IMR-90 (cell line): ENCODE measurements around the gene ME1. TPM values are rescaled to one million over a fixed set of nuclear protein-coding genes. Genes with fewer than 3 reads are reported as not detected.

Experiments
- ATAC-seq: fragments of 200-7000 bp; cut with Tn5 transposase; 2 replicates; pipeline ENCODE4 v1.9.1; 2020; ENCODE audit warnings: low read depth, mild to moderate bottlenecking, moderate library complexity
- BruUV-seq: library from RNA; stranded (reverse); fragments of 400-500 nt; replicated peaks from 2 replicates; lab custom pipeline; 2021; lab: Mats Ljungman, UMichigan
- CTCF ChIA-PET: fragments of 300-600 bp; formaldehyde crosslinking; extraction: SDS; loops from one replicate; lab custom pipeline; 2021; ENCODE audit warnings: antibody characterized with exemption; lab: Yijun Ruan, JAX
- POLR2A ChIA-PET: fragments of 300-600 bp; sonication (Branson Sonifier 250); formaldehyde crosslinking; loops from one replicate; lab custom pipeline; 2022; ENCODE audit warnings: antibody characterized with exemption; ENCODE audit not compliant: unreplicated experiment; lab: Charles Lee
- DNase-seq: peaks from one replicate; pipeline ENCODE4 v3.0.0; 2013
- H2AFZ ChIP-seq: replicated peaks from 2 replicates; pipeline ENCODE3; 2013; ENCODE audit warnings: low read length, mild to moderate bottlenecking; ENCODE audit not compliant: poor library complexity
- H2AK5ac ChIP-seq: 2 replicates; pipeline ENCODE4 v1.6.1; 2013; ENCODE audit warnings: low read depth, low read length, inconsistent platforms
- H2AK9ac ChIP-seq: replicated peaks from 2 replicates; pipeline ENCODE3; 2013; ENCODE audit warnings: mild to moderate bottlenecking, low read depth, low read length, moderate library complexity; ENCODE audit not compliant: poor library complexity
- H2BK120ac ChIP-seq: 2 replicates; pipeline ENCODE4 v1.6.1; 2013; ENCODE audit warnings: low read depth, low read length, inconsistent platforms
- H2BK15ac ChIP-seq: 3 replicates; pipeline ENCODE4 v1.6.1; 2013; ENCODE audit warnings: low read depth, low read length, inconsistent platforms
- H2BK20ac ChIP-seq: 2 replicates; pipeline ENCODE4 v1.6.1; 2013; ENCODE audit warnings: low read depth, mild to moderate bottlenecking, inconsistent platforms, low read length, moderate library complexity
- H2BK5ac ChIP-seq: 2 replicates; pipeline ENCODE4 v1.6.1; 2013; ENCODE audit warnings: mild to moderate bottlenecking, low read depth, low read length, inconsistent platforms; ENCODE audit not compliant: poor library complexity, severe bottlenecking
- H3K14ac ChIP-seq: replicated peaks from 2 replicates; pipeline ENCODE4 v1.6.1; 2013; ENCODE audit warnings: low read depth, low read length, inconsistent platforms
- H3K18ac ChIP-seq: 2 replicates; pipeline ENCODE4 v1.6.1; 2013; ENCODE audit warnings: low read depth, low read length, control low read depth
- H3K23ac ChIP-seq: 2 replicates; pipeline ENCODE4 v1.6.1; 2013; ENCODE audit warnings: low read depth, low read length, inconsistent platforms
- H3K27ac ChIP-seq: 2 replicates; pipeline ENCODE4 v1.5.1; 2013; ENCODE audit warnings: mild to moderate bottlenecking, control low read depth, low read length; ENCODE audit not compliant: insufficient read depth
- H3K27me3 ChIP-seq: 2 replicates; pipeline ENCODE4 v1.6.1; 2013; ENCODE audit warnings: low read length; ENCODE audit not compliant: control insufficient read depth, insufficient read depth
- H3K36me3 ChIP-seq: 2 replicates; pipeline ENCODE4 v1.6.1; 2013; ENCODE audit warnings: low read length, mixed read lengths; ENCODE audit not compliant: control insufficient read depth, insufficient read depth
- H3K4ac ChIP-seq: 2 replicates; pipeline ENCODE4 v1.6.1; 2013; ENCODE audit warnings: low read depth, low read length, inconsistent platforms
- H3K4me1 ChIP-seq: 2 replicates; pipeline ENCODE4 v1.6.1; 2013; ENCODE audit warnings: low read length, mixed read lengths; ENCODE audit not compliant: control insufficient read depth, insufficient read depth
- H3K4me2 ChIP-seq: 2 replicates; pipeline ENCODE4 v1.6.1; 2013; ENCODE audit warnings: low read depth, mild to moderate bottlenecking, control low read depth, low read length, moderate library complexity
- H3K4me3 ChIP-seq: 2 replicates; pipeline ENCODE4 v1.5.1; 2013; ENCODE audit warnings: low read depth, mild to moderate bottlenecking, control low read depth, low read length, moderate library complexity; ENCODE audit not compliant: insufficient read depth
- H3K56ac ChIP-seq: 2 replicates; pipeline ENCODE4 v1.6.1; 2013; ENCODE audit warnings: low read length, inconsistent platforms; ENCODE audit not compliant: insufficient read depth; ENCODE audit errors: extremely low read depth
- H3K79me1 ChIP-seq, 2 experiments: 2 replicates each; pipeline ENCODE4 v1.6.1; 2013; ENCODE audit warnings: low read length in 2 of 2, inconsistent platforms in 1 of 2, low read depth in 1 of 2
- H3K9ac ChIP-seq: 2 replicates; pipeline ENCODE4 v1.6.1; 2013; ENCODE audit warnings: low read depth, low read length, control low read depth
- H3K9me1 ChIP-seq: 2 replicates; pipeline ENCODE4 v1.6.1; 2013; ENCODE audit warnings: low read length, inconsistent platforms; ENCODE audit not compliant: insufficient read depth
- H3K9me3 ChIP-seq: 2 replicates; pipeline ENCODE4 v1.6.1; 2013; ENCODE audit warnings: low read length; ENCODE audit not compliant: control insufficient read depth, insufficient read depth
- H4K20me1 ChIP-seq: 2 replicates; pipeline ENCODE4 v1.6.1; 2013; ENCODE audit warnings: low read length, inconsistent platforms; ENCODE audit not compliant: insufficient read depth
- H4K5ac ChIP-seq: 2 replicates; pipeline ENCODE4 v1.6.1; 2013; ENCODE audit warnings: mild to moderate bottlenecking, low read depth, low read length, control low read depth
- H4K8ac ChIP-seq, 2 experiments: 2 replicates each; pipeline ENCODE4 v1.6.1; 2013; ENCODE audit warnings: low read depth in 2 of 2, low read length in 2 of 2, control low read depth in 1 of 2, inconsistent platforms in 1 of 2
- H4K91ac ChIP-seq: 2 replicates; pipeline ENCODE4 v1.6.1; 2013; ENCODE audit warnings: low read depth, low read length, inconsistent platforms; ENCODE audit not compliant: insufficient read depth
- BHLHE40 ChIP-seq: fragments of 150-350 bp; IDR thresholded peaks from 2 replicates; pipeline ENCODE4 v1.6.1; 2016; ENCODE audit warnings: mild to moderate bottlenecking, low read depth, low read length
- CEBPB ChIP-seq: IDR thresholded peaks from 2 replicates; pipeline ENCODE4 v1.6.1; 2012; ENCODE audit warnings: low read depth, low read length, improper control_type of control experiment
- CHD1 ChIP-seq: IDR thresholded peaks from 2 replicates; pipeline ENCODE4 v1.6.1; 2012; ENCODE audit warnings: low read depth, low read length, improper control_type of control experiment
- FOS ChIP-seq: fragments of 150-350 bp; IDR thresholded peaks from 2 replicates; pipeline ENCODE4 v1.6.1; 2016; ENCODE audit warnings: low read depth, low read length
- MAFK ChIP-seq: IDR thresholded peaks from 2 replicates; pipeline ENCODE4 v1.6.1; 2012; ENCODE audit warnings: low read depth, low read length, improper control_type of control experiment
- MAZ ChIP-seq: IDR thresholded peaks from 2 replicates; pipeline ENCODE4 v1.6.1; 2012; ENCODE audit warnings: low read depth, mild to moderate bottlenecking, low read length, improper control_type of control experiment, moderate library complexity, borderline replicate concordance
- MXI1 ChIP-seq: IDR thresholded peaks from 2 replicates; pipeline ENCODE4 v1.6.1; 2012; ENCODE audit warnings: low read depth, mild to moderate bottlenecking, low read length, moderate library complexity, borderline replicate concordance
- NFE2L2 ChIP-seq: fragments of 150-350 bp; IDR thresholded peaks from 2 replicates; pipeline ENCODE4 v1.6.1; 2016; ENCODE audit warnings: low read depth, mild to moderate bottlenecking, low read length
- POLR2A ChIP-seq: IDR thresholded peaks from 2 replicates; pipeline ENCODE4 v1.6.1; 2012; ENCODE audit warnings: mild to moderate bottlenecking, low read depth, low read length
- RAD21 ChIP-seq: IDR thresholded peaks from 2 replicates; pipeline ENCODE4 v1.6.1; 2012; ENCODE audit warnings: low read length, improper control_type of control experiment
- RCOR1 ChIP-seq: IDR thresholded peaks from 2 replicates; pipeline ENCODE4 v1.6.1; 2012; ENCODE audit warnings: mild to moderate bottlenecking, low read length, improper control_type of control experiment; ENCODE audit not compliant: insufficient replicate concordance
- SMC3 ChIP-seq: fragments of 150-350 bp; IDR thresholded peaks from 2 replicates; pipeline ENCODE4 v1.6.1; 2016; ENCODE audit warnings: low read depth, mild to moderate bottlenecking, antibody characterized with exemption, low read length, moderate library complexity
- WGBS, 2 experiments: methylation state at CpG; one replicate each; pipeline versions ENCODE4 v1.1.5 to v1.1.7; 2013; ENCODE audit warnings: missing lambda C conversion rate in 2 of 2; ENCODE audit not compliant: insufficient read length in 1 of 2; ENCODE audit errors: extremely low coverage in 2 of 2; 5-methylcytosine and 5-hydroxymethylcytosine counted together
- dilution Hi-C: fragments of 300-500 bp; cut with HindIII; formaldehyde crosslinking; loops from one replicate; pipeline ENCODE4 v1.14.3; 2018; ENCODE audit warnings: low sequenced_read_pairs; ENCODE audit not compliant: unreplicated experiment
- in situ Hi-C: fragments of 300-500 bp; cut with MboI; formaldehyde crosslinking; loops from 3 replicates; pipeline ENCODE4 v1.14.3; 2019; ENCODE audit warnings: low sequenced_read_pairs, inconsistent platforms, mixed read lengths
- intact Hi-C: fragments of 100-400 bp; cut with micrococcal nuclease; formaldehyde crosslinking; loops from 2 replicates; pipeline ENCODE4 v1.10.0; 2022
- polyA plus RNA-seq, 3 experiments: library from polyadenylated mRNA; depleted of rRNA; stranded (reverse); fragments of >200 nt; gene quantifications; 2 replicates each; pipeline ENCODE4 v1.2.3, GENCODE V29; 2012; ENCODE audit warnings: low replicate concordance in 1 of 3
- total RNA-seq: library from RNA; depleted of rRNA; stranded (reverse); fragments of >200 nt; gene quantifications from 2 replicates; pipeline ENCODE4 v1.2.3, GENCODE V29; 2012
- TF ChIP-seq, protein P1 (sequence below): conservative IDR thresholded peaks from 2 replicates; pipeline ENCODE4 v1.5.1; 2012; ENCODE audit warnings: mild to moderate bottlenecking, low read depth, low read length, improper control_type of control experiment

Gene ME1
- total and polyA plus RNA-seq, 2 of the 4 experiments (the other 2 are of a cell fraction) = 21.5 to 24.4 TPM

DNA sequence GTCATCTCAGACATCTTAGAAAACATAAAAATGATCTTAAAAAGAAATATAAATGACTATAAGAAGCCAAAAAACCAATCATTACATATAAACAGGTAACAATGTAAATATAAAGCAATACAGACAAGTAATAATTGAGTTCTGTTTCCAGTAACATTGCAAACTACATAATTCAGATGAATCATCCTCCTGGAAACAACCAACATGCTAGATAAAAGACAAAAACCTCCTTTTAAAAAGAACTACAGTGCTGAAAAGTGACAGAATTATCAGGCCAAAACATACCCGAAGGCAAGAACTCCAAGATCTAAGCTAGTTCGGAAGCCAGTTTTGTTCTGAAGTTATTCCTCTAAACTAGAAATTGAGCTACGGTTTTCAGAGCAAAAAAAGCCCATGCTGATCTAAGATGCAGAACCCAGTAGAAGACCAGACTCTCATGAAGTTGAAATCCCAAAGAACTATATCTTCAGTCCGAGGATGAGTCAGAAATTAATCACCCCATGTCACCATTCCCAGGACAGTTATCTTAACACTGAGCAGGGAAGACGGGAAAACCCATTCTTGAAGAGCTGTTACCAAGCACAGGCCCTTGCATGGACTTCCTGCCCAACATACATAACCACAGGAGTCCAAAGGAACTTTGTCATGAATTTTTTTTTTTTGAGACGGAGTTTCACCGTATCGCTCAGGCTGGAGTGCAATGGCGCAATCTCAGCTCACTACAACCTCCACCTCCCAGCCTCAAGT lies 247.6 kb downstream of the ME1 start:
- H3K27ac ChIP-seq = no peak overlapping the region
- H4K20me1 ChIP-seq = peaks cover 21% of the 10 kb centered on the region; the same call in 1 of the 2 replicates
- H2BK15ac ChIP-seq = no peak overlapping the region
- no peak overlapping the region for H3K56ac ChIP-seq
- TF ChIP-seq, protein P1, sequence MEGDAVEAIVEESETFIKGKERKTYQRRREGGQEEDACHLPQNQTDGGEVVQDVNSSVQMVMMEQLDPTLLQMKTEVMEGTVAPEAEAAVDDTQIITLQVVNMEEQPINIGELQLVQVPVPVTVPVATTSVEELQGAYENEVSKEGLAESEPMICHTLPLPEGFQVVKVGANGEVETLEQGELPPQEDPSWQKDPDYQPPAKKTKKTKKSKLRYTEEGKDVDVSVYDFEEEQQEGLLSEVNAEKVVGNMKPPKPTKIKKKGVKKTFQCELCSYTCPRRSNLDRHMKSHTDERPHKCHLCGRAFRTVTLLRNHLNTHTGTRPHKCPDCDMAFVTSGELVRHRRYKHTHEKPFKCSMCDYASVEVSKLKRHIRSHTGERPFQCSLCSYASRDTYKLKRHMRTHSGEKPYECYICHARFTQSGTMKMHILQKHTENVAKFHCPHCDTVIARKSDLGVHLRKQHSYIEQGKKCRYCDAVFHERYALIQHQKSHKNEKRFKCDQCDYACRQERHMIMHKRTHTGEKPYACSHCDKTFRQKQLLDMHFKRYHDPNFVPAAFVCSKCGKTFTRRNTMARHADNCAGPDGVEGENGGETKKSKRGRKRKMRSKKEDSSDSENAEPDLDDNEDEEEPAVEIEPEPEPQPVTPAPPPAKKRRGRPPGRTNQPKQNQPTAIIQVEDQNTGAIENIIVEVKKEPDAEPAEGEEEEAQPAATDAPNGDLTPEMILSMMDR = no peak
- TF ChIP-seq CHD1 = no peak
- no peak for TF ChIP-seq SMC3
- TF ChIP-seq MAZ = no peak
- no peak for TF ChIP-seq MXI1
- TF ChIP-seq FOS = peak; percentile 71
- no peak; the same call in 1 of the 2 replicates for TF ChIP-seq RAD21
- TF ChIP-seq MAFK = no peak
- no peak for TF ChIP-seq NFE2L2
- 0 out of 2 replicates have a peak, but pooled peaks have one; percentile 35 for TF ChIP-seq POLR2A
- no peak for TF ChIP-seq BHLHE40
- TF ChIP-seq CEBPB = peak; percentile 94
- no peak for TF ChIP-seq RCOR1
- no peak overlapping the region for H2AFZ ChIP-seq
- peak; percentile 97 for ATAC-seq
- no peak overlapping the region for H3K23ac ChIP-seq
- H3K9ac ChIP-seq = no peak overlapping the region
- peak; percentile 98 for DNase-seq
- no peak overlapping the region; the same call in 1 of the 2 replicates for H3K4me2 ChIP-seq
- BruUV-seq = no TSS peak
- H3K79me1 ChIP-seq = peaks cover 29 to 40% of the 10 kb centered on the region in 2 experiments
- no peak overlapping the region for H4K5ac ChIP-seq
- no peak overlapping the region for H3K4ac ChIP-seq
- intact Hi-C loops = no loop called here
- CTCF ChIA-PET = interaction anchor here (0.6 to 1.3 kb wide), 3 partner anchors 33 to 331 kb away, joined by 3 to 6 read pairs (median 3); no protein-coding TSS in a partner anchor
- H3K14ac ChIP-seq = no peak overlapping the region
- no peak overlapping the region for H3K18ac ChIP-seq
- no peak overlapping the region for H2AK9ac ChIP-seq
- peaks cover 36% of the 10 kb centered on the region for H3K36me3 ChIP-seq
- no peak overlapping the region for H2AK5ac ChIP-seq
- H4K8ac ChIP-seq = no peak overlapping the region
- WGBS, 2 experiments = no CpG with 5 or more reads among the region's 9 CpGs
- no peak overlapping the region for H2BK120ac ChIP-seq
- no peak overlapping the region for H3K4me3 ChIP-seq
- POLR2A ChIA-PET = interaction anchor here (0.5 kb wide), 1 partner anchor 756 kb away, joined by 3 read pairs; no protein-coding TSS in a partner anchor
- no peak overlapping the region for H4K91ac ChIP-seq
- H3K9me1 ChIP-seq = peaks cover 3% of the 10 kb centered on the region; the same call in 1 of the 2 replicates
- no peaks in the 10 kb centered on the region for H3K27me3 ChIP-seq
- H2BK5ac ChIP-seq = peak overlapping the region; percentile 58
- in situ Hi-C loops = no loop called here
- peaks cover 2% of the 10 kb centered on the region for H3K4me1 ChIP-seq
- dilution Hi-C loops = no loop called here
- no peaks in the 10 kb centered on the region for H3K9me3 ChIP-seq
- no peak overlapping the region for H2BK20ac ChIP-seq
